SU-DHL-6 (cell line): ENCODE measurements around the gene CMBL.
"Not testable (repeated sequence)": the region's sequence is repeated elsewhere in the genome, so short reads cannot be mapped to it uniquely, and the experiment has no call there.

Experiments
- CTCF ChIP-seq: fragments of 200-600 bp; sonication (generic); IDR thresholded peaks from one replicate; pipeline ENCODE4 v1.5.1; 2017; ENCODE audit warnings: antibody characterized with exemption, mild to moderate bottlenecking, low read length, moderate library complexity; ENCODE audit not compliant: insufficient read depth, poor library complexity, severe bottlenecking
- EZH2phosphoT487 ChIP-seq: fragments of 200-600 bp; sonication (generic), shearing (Covaris generic); conservative IDR thresholded peaks from 2 replicates; pipeline ENCODE4 v1.6.1; 2018; ENCODE audit warnings: mild to moderate bottlenecking, antibody characterized with exemption, low read length, moderate library complexity, mixed read lengths

- not testable (repeated sequence) for TF ChIP-seq CTCF, EZH2phosphoT487
Observed at GRCh38 chr5:10310835-10311570, 3.3 kb upstream of the CMBL start.
